K562 (cell line): ENCODE results near the gene FYB1. TPM values are rescaled to one million over a fixed set of nuclear protein-coding genes. Genes with fewer than 3 reads are reported as not detected.

Experiments used
- MYC ChIP-seq, 2 experiments: fragments of 250-450 bp in 1 of 2; sonication (Bioruptor Pico) in 1 of 2; IDR thresholded peaks; 2 replicates each; pipeline versions ENCODE4 v1.5.1 to v1.6.1; 2012 to 2021; ENCODE audit warnings: low read depth in 2 of 2, borderline replicate concordance in 1 of 2, improper control_type of control experiment in 1 of 2, low read length in 1 of 2, mild to moderate bottlenecking in 1 of 2, moderate library complexity in 1 of 2
- RBM25 ChIP-seq: fragments of 200-400 bp; formaldehyde crosslinking; IDR thresholded peaks from 2 replicates; pipeline ENCODE4 v1.6.1; 2018; ENCODE audit warnings: low read length, low read depth, moderate library complexity; ENCODE audit not compliant: severe bottlenecking
- THRAP3 ChIP-seq: fragments of 450-650 bp; IDR thresholded peaks from 2 replicates; pipeline ENCODE4 v1.6.1; 2016; ENCODE audit warnings: mild to moderate bottlenecking, inconsistent platforms, borderline replicate concordance
- ZEB2 ChIP-seq: fragments of 450-650 bp; IDR thresholded peaks from 2 replicates; pipeline ENCODE4 v1.6.1; 2016
- ZNF717 ChIP-seq: fragments of 250-450 bp; sonication (Bioruptor Pico); IDR thresholded peaks from 2 replicates; pipeline ENCODE4 v1.5.0; 2021
- polyA plus RNA-seq, 8 experiments: library from polyadenylated mRNA; depleted of rRNA in 4 of 8; stranded (reverse) in 5 of 8; unstranded in 3 of 8; fragments of >200 nt; fragmentation: Nextera tagmentation in 2 of 8; fragmentation: Illumina TruSeq in 1 of 8; extraction: Ambion mirVana in 2 of 8; extraction: Trizol in 1 of 8; gene quantifications; 2 replicates each; pipeline versions ENCODE4 v1.2.1 to v1.2.3, GENCODE V29; 2011 to 2014; ENCODE audit warnings: inconsistent platforms in 1 of 8, missing spikeins in 1 of 8
- total RNA-seq, 7 experiments: library from RNA; depleted of rRNA in 6 of 7; stranded (reverse); fragments of >200 nt in 6 of 7; fragmentation: Illumina TruSeq in 2 of 7; extraction: Trizol in 2 of 7; gene quantifications; 2 replicates each; pipeline versions ENCODE4 v1.2.1 to v1.2.3, GENCODE V29; 2011 to 2021; ENCODE audit warnings: low replicate concordance in 1 of 7
- TF ChIP-seq, protein P1 (sequence below): fragments of 250-450 bp; sonication (Bioruptor Pico); IDR thresholded peaks from 2 replicates; pipeline ENCODE4 v1.4.0; 2020; ENCODE audit warnings: mild to moderate bottlenecking, moderate library complexity, borderline replicate concordance
- TF ChIP-seq, protein P2 (sequence below): fragments of 450-650 bp; IDR thresholded peaks from 2 replicates; pipeline ENCODE4 v1.6.1; 2016; ENCODE audit warnings: mild to moderate bottlenecking, moderate library complexity
- TF ChIP-seq, protein P3 (sequence below): fragments of 450-650 bp; formaldehyde crosslinking; conservative IDR thresholded peaks from 2 replicates; pipeline ENCODE4 v1.4.0; 2022; ENCODE audit warnings: mild to moderate bottlenecking, missing genetic modification characterization

Gene FYB1
- total and polyA plus RNA-seq, 9 of the 15 experiments (the other 6 are each of a cell fraction or from before 2014, with no cell fraction given): 4.7 to 31.5 (median 9.7) TPM

DNA sequence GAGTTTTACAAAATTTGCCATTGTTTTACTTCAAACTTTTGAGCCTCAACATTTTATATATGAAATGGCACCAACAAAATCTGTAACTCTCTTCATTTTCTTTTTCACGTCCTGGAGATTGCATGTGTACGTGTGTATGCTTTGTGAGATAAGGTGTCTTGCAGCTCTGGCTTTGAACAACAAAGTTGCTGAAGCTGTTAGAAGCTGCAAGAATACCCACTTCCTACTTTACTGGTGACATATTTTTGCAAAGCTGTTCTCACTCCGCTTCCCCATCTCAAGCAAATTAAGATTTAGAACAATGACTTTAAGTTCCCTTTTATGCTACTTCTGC lies 41.8 kb downstream of the FYB1 start (continued):
- TF ChIP-seq, protein P1, sequence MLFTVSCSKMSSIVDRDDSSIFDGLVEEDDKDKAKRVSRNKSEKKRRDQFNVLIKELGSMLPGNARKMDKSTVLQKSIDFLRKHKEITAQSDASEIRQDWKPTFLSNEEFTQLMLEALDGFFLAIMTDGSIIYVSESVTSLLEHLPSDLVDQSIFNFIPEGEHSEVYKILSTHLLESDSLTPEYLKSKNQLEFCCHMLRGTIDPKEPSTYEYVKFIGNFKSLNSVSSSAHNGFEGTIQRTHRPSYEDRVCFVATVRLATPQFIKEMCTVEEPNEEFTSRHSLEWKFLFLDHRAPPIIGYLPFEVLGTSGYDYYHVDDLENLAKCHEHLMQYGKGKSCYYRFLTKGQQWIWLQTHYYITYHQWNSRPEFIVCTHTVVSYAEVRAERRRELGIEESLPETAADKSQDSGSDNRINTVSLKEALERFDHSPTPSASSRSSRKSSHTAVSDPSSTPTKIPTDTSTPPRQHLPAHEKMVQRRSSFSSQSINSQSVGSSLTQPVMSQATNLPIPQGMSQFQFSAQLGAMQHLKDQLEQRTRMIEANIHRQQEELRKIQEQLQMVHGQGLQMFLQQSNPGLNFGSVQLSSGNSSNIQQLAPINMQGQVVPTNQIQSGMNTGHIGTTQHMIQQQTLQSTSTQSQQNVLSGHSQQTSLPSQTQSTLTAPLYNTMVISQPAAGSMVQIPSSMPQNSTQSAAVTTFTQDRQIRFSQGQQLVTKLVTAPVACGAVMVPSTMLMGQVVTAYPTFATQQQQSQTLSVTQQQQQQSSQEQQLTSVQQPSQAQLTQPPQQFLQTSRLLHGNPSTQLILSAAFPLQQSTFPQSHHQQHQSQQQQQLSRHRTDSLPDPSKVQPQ (CRISPR knock-in tag): no peak
- no peak for TF ChIP-seq ZEB2
- TF ChIP-seq THRAP3: no peak
- TF ChIP-seq, protein P2, sequence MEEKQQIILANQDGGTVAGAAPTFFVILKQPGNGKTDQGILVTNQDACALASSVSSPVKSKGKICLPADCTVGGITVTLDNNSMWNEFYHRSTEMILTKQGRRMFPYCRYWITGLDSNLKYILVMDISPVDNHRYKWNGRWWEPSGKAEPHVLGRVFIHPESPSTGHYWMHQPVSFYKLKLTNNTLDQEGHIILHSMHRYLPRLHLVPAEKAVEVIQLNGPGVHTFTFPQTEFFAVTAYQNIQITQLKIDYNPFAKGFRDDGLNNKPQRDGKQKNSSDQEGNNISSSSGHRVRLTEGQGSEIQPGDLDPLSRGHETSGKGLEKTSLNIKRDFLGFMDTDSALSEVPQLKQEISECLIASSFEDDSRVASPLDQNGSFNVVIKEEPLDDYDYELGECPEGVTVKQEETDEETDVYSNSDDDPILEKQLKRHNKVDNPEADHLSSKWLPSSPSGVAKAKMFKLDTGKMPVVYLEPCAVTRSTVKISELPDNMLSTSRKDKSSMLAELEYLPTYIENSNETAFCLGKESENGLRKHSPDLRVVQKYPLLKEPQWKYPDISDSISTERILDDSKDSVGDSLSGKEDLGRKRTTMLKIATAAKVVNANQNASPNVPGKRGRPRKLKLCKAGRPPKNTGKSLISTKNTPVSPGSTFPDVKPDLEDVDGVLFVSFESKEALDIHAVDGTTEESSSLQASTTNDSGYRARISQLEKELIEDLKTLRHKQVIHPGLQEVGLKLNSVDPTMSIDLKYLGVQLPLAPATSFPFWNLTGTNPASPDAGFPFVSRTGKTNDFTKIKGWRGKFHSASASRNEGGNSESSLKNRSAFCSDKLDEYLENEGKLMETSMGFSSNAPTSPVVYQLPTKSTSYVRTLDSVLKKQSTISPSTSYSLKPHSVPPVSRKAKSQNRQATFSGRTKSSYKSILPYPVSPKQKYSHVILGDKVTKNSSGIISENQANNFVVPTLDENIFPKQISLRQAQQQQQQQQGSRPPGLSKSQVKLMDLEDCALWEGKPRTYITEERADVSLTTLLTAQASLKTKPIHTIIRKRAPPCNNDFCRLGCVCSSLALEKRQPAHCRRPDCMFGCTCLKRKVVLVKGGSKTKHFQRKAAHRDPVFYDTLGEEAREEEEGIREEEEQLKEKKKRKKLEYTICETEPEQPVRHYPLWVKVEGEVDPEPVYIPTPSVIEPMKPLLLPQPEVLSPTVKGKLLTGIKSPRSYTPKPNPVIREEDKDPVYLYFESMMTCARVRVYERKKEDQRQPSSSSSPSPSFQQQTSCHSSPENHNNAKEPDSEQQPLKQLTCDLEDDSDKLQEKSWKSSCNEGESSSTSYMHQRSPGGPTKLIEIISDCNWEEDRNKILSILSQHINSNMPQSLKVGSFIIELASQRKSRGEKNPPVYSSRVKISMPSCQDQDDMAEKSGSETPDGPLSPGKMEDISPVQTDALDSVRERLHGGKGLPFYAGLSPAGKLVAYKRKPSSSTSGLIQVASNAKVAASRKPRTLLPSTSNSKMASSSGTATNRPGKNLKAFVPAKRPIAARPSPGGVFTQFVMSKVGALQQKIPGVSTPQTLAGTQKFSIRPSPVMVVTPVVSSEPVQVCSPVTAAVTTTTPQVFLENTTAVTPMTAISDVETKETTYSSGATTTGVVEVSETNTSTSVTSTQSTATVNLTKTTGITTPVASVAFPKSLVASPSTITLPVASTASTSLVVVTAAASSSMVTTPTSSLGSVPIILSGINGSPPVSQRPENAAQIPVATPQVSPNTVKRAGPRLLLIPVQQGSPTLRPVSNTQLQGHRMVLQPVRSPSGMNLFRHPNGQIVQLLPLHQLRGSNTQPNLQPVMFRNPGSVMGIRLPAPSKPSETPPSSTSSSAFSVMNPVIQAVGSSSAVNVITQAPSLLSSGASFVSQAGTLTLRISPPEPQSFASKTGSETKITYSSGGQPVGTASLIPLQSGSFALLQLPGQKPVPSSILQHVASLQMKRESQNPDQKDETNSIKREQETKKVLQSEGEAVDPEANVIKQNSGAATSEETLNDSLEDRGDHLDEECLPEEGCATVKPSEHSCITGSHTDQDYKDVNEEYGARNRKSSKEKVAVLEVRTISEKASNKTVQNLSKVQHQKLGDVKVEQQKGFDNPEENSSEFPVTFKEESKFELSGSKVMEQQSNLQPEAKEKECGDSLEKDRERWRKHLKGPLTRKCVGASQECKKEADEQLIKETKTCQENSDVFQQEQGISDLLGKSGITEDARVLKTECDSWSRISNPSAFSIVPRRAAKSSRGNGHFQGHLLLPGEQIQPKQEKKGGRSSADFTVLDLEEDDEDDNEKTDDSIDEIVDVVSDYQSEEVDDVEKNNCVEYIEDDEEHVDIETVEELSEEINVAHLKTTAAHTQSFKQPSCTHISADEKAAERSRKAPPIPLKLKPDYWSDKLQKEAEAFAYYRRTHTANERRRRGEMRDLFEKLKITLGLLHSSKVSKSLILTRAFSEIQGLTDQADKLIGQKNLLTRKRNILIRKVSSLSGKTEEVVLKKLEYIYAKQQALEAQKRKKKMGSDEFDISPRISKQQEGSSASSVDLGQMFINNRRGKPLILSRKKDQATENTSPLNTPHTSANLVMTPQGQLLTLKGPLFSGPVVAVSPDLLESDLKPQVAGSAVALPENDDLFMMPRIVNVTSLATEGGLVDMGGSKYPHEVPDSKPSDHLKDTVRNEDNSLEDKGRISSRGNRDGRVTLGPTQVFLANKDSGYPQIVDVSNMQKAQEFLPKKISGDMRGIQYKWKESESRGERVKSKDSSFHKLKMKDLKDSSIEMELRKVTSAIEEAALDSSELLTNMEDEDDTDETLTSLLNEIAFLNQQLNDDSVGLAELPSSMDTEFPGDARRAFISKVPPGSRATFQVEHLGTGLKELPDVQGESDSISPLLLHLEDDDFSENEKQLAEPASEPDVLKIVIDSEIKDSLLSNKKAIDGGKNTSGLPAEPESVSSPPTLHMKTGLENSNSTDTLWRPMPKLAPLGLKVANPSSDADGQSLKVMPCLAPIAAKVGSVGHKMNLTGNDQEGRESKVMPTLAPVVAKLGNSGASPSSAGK: no peak
- TF ChIP-seq, protein P3, sequence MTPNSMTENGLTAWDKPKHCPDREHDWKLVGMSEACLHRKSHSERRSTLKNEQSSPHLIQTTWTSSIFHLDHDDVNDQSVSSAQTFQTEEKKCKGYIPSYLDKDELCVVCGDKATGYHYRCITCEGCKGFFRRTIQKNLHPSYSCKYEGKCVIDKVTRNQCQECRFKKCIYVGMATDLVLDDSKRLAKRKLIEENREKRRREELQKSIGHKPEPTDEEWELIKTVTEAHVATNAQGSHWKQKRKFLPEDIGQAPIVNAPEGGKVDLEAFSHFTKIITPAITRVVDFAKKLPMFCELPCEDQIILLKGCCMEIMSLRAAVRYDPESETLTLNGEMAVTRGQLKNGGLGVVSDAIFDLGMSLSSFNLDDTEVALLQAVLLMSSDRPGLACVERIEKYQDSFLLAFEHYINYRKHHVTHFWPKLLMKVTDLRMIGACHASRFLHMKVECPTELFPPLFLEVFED (CRISPR knock-in tag): no peak
- TF ChIP-seq RBM25: no peak
- no peak for TF ChIP-seq MYC (IDR thresholded peaks at IDR 0.05; ENCODE audit: low read depth, low read length)
- no peak for TF ChIP-seq MYC (CRISPR knock-in tag; IDR thresholded peaks at IDR 0.05; ENCODE audit: borderline replicate concordance, low read depth)
- TF ChIP-seq ZNF717: no peak
